ENCODE results near the gene TTLL11.

Gene TTLL11

GRCh38 chr9:121950441-121950840, 142.7 kb downstream of the TTLL11 start:
- TF ChIP-seq CTCF (IDR thresholded peaks at IDR 0.05; ENCODE audit: insufficient read depth, low read depth, low read length, missing control alignments): no peak
- DNase-seq (ENCODE audit: low read depth): no peak
- no peak overlapping the region for H3K4me3 ChIP-seq (ENCODE audit: low read length)

- H3K4me3 ChIP-seq (ENCODE audit: low read length): no peak overlapping the region
- TF ChIP-seq CTCF (IDR thresholded peaks at IDR 0.05; ENCODE audit: insufficient read depth, low read depth, low read length, missing control alignments): no peak
- DNase-seq (ENCODE audit: low read depth): peak; percentile 31
Observed at GRCh38 chr9:121949766-121950165, 143.3 kb downstream of the TTLL11 start.

- no peak for TF ChIP-seq CTCF (IDR thresholded peaks at IDR 0.05; ENCODE audit: insufficient read depth, low read depth, low read length, missing control alignments)
Observed at GRCh38 chr9:121949364-121949763, 143.7 kb downstream of the TTLL11 start.

GRCh38 chr9:121947775-121948174, 145.3 kb downstream of the TTLL11 start:
- DNase-seq (ENCODE audit: low read depth): no peak
- H3K4me3 ChIP-seq (ENCODE audit: low read length): no peak overlapping the region
- no peak for TF ChIP-seq CTCF (IDR thresholded peaks at IDR 0.05; ENCODE audit: insufficient read depth, low read depth, low read length, missing control alignments)

More at GRCh38 chr9:121949364-121949763, 143.7 kb downstream of the TTLL11 start:
- H3K4me3 ChIP-seq (ENCODE audit: low read length): no peak overlapping the region
- DNase-seq (ENCODE audit: low read depth): peak; percentile 89

GRCh38 chr9:121946465-121946864, 146.6 kb downstream of the TTLL11 start:
- DNase-seq (ENCODE audit: low read depth): no peak
- H3K4me3 ChIP-seq (ENCODE audit: low read length): no peak overlapping the region
- no peak for TF ChIP-seq CTCF (IDR thresholded peaks at IDR 0.05; ENCODE audit: insufficient read depth, low read depth, low read length, missing control alignments)

- H3K4me3 ChIP-seq (ENCODE audit: low read length): no peak overlapping the region
- TF ChIP-seq CTCF (IDR thresholded peaks at IDR 0.05; ENCODE audit: insufficient read depth, low read depth, low read length, missing control alignments): no peak
- peak; percentile 60 for DNase-seq (ENCODE audit: low read depth)
Observed at GRCh38 chr9:121945849-121946248, 147.3 kb downstream of the TTLL11 start.

- no peak overlapping the region for H3K4me3 ChIP-seq (ENCODE audit: low read length)
- no peak for TF ChIP-seq CTCF (IDR thresholded peaks at IDR 0.05; ENCODE audit: insufficient read depth, low read depth, low read length, missing control alignments)
- no peak for DNase-seq (ENCODE audit: low read depth)
Observed at GRCh38 chr9:121945281-121945680, 147.8 kb downstream of the TTLL11 start.
